ENCODE measurements around the gene MTMR12.
"Not testable (repeated sequence)": the region's sequence is repeated elsewhere in the genome, so short reads cannot be mapped to it uniquely, and the experiment has no call there.

Gene MTMR12

DNA sequence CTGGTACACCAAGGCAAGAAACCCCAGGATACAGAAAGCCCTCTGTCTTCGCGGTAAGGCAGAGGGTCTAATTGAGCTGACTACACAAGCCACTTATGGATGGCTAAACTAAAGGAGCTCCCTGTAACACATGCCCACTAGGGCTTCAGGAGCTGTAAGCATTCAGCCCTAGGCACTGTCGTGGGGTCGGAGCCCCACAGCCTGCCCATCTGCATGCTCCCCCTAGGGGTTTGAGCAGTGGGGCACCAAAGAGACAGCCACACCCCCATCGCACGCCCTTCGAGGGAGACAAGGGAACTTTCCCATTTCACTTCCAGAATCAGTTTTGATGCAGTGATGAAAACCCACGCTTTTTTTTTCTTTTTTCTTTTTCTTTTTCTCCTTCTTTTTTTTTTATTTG is 11.0 kb upstream of the MTMR12 start:
- no peak for DNase-seq

DNA sequence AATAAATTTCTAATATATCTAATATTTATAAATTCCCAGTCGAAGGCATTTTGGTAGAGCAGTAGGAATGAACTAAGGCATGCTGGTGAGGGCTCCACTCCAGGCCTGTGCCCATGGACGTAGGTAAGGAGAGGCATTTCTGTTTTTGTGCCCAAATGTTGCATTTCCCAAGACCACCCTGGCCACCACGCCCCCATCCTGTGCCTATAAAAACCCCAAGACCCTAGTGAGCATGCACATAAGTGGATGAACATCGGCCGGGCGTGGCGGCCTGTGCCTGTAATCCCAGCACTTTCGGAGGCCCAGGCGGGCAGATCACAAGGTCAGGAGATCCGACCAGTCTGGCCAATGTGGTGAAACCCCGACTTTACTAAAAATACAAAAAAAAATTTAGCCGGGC is 10.1 kb upstream of the MTMR12 start:
- no peak for DNase-seq

DNA sequence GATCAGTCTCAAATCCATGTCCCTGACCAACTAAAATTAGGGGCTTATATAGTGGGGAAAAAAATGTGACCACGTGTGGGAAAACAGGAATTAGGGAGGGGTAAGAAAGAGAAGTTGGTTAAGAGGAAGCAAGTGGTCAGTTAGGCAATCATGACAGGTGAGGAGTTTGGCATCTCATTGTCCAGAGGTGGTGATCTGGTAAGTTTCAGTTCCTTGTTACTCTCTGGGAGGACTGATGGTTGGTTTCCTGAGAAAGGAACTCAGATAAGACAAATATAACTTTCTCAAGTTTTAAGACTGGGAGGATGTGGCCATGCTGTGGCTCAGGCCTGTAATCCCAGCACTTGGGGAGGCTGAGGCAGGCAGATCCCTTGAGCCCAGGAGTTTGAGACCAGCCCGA is 9.0 kb upstream of the MTMR12 start:
- DNase-seq: not testable (repeated sequence)

DNA sequence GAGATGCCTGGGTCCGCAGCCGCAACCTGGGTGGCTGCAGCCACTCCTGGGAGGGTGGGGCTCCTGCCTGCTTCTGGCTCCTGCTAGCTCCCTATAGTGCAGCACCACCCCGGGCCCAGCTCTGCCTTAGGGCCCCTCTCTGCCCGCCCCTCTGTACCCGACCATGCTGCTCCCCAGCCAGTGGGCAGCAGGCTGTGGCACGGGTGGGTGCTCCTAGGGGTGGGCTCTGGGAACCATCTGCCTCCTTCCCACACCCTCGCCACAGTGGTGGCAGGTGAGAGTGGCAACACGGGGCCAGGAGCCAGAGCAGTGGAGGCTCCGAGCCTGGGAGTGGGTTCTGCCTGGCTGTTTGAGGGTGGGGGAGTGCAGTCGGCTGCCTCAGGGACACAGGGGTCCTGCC is 7.8 kb upstream of the MTMR12 start:
- DNase-seq: no peak

DNA sequence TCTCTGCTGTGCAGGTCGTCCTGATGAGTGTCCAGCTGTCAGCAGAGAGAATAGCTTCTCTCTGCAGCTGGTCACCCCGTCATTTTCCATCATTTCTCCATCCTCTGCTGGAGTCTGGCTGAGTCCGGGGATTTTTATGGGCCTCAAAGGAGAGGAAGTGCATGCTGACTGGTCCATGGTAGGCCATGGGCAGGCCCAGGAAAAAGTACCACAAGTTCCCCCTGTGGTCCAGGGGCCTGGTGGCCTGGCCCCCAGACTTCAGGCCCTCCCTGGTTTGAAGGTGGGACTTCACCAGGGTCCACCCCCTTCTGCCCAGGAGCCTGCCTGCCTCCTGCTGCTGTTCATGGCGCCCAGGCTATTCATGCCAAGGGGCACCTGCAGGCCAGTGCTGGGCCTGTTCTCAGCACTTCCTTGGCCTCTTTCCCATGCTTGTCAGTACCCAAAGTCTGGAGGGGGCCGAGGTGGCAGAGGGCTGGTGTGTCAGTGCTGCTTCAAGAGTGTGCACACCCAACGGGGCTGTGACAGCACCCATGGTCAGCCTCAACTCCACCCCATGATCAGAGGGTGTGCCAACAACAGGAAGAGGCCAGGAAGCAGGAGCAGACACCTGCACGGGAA is 7.3 kb upstream of the MTMR12 start:
- DNase-seq: no peak

DNA sequence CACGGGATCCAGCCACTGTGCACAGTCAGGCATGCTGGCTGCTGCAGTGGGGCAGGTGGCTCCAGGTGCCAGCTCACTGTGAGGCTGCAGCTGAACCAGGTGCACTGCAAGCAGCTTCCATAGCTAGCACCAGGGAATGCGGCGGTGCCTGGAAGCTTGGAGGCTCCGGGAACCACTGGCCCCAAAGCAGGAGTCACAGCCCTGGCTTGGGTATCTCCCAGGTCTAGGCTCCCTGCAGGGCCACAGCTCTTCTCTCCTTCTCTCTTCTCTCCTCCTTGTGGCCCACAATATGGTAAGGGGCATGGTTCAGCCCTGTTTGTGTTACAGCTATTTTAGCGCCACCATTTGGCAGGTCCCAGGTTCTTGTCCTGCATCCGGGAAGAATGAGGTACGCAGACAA is 6.7 kb upstream of the MTMR12 start:
- no peak for DNase-seq

DNA sequence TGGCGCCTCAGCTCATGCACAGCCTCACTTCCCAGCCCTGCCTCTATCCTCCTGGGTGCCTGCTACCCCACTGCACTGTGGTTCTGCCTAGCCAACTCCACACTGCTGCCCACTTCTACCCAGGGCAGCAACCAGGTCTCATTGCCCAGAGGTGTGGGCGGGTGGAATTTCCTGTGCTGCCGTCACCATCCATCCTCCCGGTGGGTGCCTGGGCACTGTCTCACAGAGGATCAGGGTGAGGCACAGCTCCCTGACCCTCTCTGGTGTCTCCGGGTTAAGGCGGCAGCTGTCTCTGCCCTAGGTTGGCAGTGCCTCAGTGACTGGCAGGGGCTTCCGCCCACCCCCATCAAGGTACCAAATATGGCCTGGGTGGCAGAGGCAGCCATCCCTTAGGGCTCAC is 4.3 kb upstream of the MTMR12 start:
- DNase-seq: no peak

DNA sequence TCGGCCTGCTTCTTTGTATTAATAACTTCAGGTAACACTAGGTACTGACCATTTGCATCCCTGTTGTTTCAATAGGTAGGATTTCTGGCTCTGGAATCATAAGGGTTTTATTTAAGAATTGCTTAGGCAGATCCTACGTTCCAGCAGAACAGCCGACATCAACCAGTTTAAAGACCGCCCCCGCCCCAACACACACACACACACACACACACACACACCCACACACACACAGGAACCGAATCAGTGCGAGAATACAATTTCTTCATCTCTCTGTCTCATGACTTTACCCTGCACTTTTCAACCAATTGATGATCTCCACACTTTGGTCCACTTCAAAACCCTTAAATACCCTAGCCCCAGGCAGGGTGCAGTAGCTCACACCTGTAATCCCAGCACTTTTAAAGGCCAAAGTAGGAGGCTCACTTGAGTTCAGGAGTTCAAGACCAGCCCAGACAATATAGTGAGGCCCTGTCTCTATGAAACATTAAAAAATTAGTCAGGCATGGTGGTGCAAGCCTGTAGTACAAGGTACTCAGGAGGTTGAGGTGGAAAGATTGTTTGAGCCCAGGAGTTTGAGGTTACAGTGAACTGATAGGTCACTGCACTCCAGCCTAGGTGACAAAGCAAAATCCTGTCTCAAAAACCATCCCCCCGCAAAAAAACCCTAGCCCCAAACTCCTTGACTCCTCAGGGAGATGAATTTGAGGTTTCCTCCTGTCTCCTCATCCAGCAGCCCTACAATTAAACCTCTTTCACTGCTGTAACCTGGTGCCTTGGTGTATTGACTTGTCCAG is 2.7 kb upstream of the MTMR12 start:
- DNase-seq: no peak

DNA sequence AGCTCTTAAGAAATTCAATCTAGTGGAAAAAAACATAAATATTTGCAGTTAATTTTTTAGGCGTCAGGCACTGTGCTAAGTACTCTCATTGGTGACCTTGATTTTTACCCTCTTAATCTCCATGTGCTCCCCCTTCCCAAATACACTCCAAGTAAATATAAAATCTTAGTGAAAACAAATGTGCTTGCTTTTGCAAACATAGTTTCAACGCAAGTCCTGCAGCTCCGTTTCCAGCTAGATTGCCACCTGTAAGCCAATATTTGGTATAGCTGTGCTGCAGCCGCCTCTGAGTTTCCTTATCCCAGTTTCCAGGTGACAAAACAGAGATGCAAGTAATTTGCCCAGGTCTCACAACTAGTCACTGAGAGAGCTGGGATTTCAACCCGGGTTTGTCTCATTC is 1.9 kb upstream of the MTMR12 start:
- DNase-seq: no peak

DNA sequence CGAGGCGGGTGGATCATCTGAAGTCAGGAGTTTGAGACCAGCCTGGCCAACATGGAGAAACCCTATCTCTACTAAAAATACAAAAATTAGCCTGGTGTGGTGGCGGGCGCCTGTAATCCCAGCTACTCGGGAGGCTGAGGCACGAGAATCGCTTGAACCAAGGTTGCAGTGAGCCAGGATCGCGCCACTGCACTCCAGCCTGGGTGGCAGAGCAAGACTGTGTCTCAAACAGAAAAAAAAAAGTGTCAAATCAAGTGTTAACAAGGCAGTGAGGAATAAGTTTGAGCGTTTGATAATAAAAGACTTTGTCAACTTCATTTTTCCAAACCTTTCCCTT is 1.4 kb upstream of the MTMR12 start:
- DNase-seq: not testable (repeated sequence)

DNA sequence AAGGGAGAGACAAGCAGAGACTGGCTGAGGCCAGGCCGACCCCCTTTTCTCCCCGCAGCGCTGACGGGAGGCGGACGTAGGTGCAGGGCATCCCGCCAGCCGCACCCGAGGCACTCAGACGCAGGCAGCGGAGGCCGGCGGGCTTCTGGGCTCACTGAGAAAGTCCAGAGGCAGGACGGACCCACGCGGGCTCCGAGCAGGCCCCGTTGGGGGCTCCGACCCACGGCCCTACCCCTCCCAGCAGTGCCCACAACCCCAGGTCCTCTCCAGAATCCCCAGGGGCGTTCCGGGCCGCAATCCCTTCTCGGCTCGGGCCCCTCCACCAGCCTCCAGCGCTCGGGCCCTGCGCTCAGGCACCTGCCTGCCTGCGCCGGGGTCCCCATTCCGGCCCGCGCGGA is 543 bp downstream of the MTMR12 start:
- DNase-seq: peak; percentile 64

DNA sequence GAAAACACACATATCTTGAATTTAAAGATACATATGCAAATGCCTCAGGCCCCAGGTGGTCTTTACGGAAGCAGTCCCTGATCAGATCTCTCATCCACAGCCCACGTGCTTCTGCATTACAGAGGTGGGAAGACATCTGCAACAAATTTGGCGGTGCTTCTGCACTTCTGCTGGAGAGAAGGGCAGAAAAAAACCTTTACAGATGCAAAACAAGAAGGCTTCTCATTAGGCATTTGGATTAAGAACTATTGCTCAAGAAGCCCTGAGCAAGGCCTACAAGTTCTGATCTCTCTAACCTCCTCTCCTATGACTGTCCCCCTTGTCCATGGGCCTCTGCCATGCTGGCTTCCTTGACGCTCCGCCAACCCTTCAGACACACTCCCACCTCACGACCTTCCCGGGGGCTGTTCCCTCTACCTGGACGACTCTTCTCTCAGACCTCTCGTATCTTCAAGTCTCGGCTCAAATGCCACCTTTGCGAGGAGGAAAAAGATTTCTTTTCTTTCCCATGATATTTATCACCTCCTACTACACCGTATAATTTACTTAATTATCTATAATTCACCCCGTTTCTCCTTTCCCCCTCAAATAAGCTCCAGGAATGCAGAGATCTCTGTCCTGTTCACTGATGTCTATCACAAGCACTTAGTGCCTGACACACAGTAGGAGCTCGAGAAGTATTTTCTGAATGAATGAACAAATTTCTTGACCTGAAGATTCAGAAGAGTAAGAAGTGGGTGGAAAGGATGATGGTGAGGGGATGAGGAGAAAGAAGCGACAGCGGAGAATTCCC is 1.1 kb downstream of the MTMR12 start:
- DNase-seq: no peak

DNA sequence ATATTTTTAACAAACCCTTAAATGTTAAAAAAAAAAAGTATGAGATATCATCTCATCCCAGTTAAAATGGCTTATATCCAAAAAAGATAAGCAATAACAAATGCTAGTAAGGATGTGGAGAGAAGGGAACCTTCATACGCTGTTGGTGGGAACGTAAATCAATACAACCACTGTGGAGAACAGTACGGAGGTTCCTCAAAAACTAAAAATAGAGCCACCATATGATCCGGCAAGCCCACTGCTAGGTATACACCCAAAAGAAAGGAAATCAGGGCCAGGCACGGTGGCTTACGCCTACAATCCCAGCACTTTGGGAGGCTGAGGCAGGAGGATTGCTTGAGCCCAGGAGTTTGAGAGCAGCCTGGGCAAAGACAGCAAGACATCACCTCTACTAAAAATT is 3.0 kb downstream of the MTMR12 start:
- no peak for DNase-seq

DNA sequence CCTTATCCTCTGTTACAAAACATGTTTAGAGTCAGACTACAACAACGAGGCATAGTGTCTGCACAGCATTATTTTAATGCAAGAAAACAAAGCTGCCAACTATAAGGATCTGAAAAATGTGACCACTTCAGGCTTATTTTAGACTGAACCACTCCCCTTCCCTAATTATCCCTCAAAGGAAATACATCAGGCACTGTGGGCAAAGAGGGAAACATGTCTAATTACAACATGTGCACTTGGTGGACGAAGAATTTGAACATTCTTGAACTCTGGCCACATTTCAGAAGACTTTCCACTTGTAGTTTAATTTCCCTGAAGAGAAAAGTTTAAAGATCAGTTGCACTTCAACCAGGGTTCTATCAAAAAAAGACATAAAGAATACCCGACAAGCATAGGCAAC is 3.8 kb downstream of the MTMR12 start:
- no peak for DNase-seq

DNA sequence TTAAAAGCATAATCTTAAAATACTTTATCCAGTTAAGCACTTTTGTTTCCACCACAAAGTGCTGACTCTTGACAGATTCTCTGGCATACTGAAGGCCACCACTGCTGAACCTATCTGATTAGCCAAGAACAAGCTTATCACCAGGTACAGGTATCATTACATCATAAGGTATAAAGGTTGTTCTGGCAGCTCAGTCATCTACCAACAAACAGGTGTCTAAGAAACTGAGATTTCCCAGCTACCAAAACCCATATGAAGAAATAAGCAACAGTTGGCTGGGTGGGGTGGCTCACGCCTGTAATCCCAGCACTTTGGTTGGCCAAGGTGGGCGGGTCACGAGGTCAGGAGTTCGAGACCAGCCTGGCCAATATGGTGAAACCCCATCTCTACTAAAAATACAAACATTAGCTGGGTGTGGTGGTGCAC is 5.0 kb downstream of the MTMR12 start:
- DNase-seq: no peak

DNA sequence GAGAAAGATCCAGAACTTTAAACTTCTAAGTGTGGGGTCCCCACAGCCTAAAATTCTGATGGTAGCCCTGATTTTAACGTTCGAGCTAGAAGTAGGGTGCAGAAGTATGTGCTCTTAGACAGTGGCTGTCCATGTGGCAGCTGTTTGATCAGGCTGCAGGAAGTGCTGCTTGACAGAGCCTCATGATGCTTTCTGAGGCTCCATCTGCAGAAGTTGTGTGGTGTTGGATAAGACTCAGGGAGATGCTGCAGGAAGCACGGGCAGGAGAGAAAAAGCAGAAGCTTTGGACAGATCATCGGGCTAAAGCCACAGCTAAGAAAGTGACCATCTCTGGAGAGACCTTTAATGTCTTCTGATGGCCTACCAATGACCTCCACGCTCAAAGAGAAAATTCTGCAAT is 8.1 kb downstream of the MTMR12 start:
- no peak for DNase-seq

DNA sequence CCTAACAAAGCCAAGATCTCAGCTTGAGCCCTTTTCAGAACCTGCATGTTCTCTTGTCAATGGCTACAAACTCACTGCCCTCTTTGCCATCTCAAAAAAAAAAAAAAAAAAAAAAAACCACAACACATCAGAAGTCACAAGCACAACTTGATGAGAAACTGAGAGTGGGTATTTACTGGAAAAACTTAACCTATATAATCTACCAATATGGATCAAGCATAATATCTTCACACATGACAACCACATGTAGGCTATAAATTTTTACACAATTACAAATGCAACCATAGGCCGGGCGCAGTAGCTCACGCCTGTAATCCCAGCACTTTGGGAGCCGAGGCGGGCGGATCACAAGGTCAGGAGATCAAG is 9.0 kb downstream of the MTMR12 start:
- no peak for DNase-seq

DNA sequence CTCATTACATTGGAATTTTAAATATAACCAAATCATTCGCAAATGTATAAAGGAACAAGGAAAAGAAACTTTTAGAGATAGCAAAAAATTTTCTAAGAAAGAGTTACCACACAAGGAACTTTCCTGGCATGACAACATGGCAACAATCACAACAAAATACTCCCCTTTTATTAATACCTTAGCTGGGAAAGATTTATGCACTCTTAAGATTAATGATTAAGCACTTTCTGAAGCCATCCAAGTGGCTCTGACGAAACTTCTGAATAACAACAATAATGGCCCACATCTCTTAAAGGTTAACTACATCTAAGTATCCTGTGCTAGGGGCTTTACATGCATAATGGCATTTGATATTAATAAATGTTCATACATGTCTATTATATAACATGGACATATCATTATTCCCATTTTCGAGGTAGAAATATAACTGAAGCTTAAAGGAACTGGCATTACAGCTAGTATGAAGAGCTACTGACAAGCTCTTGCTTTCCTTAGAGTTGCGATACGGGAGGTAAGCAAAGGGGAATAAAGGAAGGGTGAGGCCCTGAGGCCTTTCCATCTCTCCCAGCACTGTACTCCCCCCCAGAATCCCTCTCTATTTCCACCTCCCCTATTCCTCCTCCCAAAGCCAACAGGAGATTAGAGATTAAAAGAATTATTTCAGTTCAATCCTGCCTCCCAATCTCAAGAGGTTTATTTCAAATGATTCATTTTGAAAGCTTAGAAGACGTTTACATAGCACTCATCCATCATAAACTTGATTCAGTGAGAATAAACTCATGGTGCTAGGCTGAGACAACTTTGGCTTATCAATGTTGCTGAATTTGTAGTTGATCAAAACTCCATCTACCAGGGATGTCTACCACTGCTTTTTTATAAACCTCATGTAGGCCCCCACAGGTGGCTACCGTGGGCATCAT is 9.6 kb downstream of the MTMR12 start:
- DNase-seq: no peak

DNA sequence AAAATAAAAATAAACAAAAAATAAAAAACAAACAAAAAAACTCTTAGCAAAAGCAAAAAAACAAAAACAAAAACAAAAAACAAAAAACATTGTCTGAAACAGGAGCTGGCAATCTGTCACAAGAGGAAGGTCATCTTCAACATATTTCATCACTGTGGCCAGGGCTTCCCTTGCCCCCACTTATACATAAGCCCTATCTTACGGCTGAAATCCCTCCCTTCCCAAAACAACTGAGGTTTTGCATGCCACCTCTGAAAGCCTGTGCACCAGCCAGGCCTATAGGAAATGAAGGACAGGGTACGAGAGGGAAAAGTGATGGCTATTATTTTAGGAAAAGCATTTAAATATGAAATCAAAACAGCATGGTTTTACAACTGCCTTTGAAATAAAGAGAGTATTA is 10.8 kb downstream of the MTMR12 start:
- no peak for DNase-seq

DNA sequence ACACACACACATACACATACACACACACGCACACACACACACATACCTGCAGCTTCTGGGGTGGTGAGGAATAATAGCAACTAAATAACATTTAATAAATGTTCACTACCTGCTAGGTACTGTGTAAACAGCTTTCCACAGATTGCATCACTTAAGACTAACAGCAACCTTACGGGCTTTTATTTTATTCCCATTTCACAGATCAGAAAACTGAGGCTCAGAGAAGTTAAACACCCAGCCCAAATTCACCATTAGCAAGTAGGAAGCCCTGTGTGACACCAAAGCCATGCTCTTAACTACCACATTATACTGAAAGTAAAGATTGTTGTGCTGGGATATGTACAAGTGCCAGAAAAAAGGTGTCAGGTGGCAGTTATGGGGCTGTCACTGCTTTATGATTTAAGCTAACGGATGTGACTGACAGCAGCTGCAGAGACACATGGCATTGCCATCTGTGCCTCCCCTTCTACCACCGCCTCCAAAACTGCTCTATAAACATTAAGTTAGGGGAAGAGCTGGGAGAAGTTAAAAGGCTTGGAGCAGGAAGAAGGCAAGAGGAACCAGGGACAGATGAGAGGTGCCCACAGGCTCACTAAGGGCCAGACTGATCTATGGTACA is 13.6 kb downstream of the MTMR12 start:
- no peak for DNase-seq

DNA sequence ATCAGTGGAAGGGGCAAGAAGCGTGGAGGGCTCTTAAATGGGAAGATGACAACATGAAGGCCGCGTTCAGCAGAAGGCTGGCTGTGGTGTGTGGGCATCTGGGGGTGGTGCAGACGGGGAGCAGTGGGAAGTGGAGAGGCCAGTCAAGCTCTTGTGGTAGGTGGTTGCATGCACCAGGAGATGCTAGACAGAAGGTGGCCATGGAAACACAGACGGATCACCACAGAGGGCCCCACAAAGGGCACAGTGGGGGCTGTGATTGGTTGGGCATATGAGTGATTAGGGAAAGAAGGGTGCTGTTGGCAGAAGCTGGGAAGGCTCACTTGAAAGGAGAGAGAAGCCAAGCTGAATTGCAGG is 14.7 kb downstream of the MTMR12 start:
- DNase-seq: no peak

All from fibroblast of skin of back (primary cell).